AG08395 (cell line): ENCODE results near the gene CFAP46.

ENCODE experiments used
- DNase-seq: peaks from one replicate; pipeline ENCODE4 v3.0.0; 2012; ENCODE audit warnings: mixed read lengths, low spot score

CFAP46 gene

GRCh38 chr10:132942101-132943057 is at the start of gene CFAP46:
Gene CFAP46 (minus strand): TSS chr10:132942570. CDS start chr10:132942484, 86 bp downstream.
- peak; percentile 76 for DNase-seq

- no peak for DNase-seq
Observed at GRCh38 chr10:132991706-132992432, 49.5 kb upstream of the CFAP46 start.

- no peak for DNase-seq
Observed at GRCh38 chr10:132990684-132991545, 48.5 kb upstream of the CFAP46 start.

DNA sequence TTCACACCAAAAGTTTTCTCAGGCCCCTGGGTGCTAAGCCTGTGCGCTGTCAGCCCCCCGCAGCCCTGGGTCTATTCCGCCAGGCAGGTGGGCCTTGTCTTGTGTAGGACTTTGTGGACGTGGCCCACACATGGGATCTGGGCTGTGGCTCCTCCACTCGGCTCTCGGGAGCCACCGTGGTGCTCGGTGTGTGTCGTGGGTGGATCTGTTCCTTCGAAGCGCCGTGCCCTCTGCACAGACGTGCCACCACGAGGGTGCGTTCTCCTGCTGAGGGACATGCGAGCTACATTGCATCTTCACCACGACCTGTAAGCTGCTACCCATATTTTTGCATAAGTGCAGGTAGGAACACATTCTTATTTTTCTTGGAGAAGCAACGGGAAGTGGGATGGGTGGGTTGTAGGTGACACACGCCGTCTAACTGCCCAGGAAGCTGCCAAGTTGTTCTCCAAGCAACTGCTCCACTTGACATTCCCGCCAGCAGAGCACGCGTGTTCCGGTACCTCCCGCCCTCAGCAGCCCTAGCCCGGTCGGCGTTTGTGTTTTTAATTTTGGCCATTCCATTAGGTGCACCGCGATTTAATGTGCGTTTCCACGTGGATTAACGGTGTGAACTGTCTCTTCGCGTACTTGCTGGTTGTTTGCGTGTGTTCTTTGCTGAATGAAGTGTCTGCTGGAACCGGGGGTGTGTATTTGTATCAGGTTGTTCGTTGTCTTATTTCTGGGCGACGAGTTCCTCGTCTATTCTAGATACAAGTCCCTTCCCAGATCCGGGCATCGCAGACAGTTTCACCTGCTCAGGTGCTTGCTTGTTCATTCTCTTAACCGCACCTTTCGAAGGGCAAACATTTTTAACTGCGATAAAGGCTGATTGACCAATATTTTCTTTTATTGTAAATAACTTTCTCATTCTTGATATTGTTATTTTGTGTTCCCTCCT is 47.4 kb upstream of the CFAP46 start:
- no peak for DNase-seq

DNA sequence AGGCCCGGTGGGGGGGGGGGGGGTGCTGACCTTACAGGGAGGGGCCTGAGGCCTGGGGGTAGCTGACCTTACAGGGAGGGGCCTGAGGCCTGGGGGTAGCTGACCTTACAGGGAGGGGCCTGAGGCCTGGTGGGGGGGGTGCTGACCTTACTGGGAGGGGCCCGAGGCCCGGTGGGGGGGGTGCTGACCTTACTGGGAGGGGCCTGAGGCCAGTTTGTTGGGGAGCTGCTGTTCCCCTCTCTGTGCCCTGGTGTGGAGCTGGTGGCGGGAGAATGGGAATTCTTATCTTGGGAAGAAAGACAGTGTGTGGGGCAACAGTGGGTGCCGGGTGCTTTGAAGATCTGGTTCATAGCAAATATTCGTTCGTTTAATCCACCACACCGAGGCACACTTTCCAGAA is 46.6 kb upstream of the CFAP46 start:
- no peak for DNase-seq

DNA sequence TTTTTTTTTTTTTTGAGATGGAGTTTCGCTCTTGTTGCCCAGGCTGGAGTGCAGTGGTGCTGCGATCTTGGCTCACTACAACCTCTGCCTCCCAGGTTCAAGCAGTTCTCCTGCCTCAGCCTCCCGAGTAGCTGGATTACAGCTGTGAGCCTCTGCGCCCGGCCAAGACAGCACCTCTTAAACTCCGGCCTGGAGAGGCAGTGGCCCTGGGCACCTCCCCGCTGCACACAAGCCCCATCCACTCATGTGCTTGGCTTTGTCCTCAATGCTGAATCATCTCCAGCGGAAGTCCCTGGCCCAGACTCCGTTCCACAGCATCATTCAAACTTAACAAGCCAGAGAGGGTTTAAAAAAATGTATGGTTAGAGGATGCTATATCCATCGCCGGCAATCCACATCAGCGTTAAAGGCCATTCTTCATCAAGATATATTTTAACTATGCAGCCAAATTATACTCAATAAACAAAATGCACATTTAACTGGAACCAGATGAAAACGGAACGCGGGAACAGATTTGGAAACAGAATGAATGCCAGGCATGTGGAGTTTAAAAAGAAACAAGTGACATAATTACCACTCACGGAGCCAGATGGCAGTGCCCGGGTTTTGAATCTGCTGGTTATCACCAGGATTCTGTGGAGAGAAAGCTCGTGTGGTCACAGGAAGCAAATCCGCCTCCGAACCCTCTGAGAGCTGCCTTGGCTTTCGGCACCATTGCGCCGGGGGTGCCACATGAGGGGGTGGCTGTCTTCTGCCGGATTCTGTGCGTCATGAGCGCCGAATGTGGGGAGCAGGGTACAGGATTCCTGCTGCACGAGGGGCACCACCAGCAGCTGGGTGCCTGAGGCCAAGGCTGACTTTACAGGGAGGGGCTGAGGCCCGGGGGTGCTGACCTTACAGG is 45.6 kb upstream of the CFAP46 start:
- peak; percentile 95 for DNase-seq

- no peak for DNase-seq
Observed at GRCh38 chr10:132986978-132987377, 44.6 kb upstream of the CFAP46 start.

DNA sequence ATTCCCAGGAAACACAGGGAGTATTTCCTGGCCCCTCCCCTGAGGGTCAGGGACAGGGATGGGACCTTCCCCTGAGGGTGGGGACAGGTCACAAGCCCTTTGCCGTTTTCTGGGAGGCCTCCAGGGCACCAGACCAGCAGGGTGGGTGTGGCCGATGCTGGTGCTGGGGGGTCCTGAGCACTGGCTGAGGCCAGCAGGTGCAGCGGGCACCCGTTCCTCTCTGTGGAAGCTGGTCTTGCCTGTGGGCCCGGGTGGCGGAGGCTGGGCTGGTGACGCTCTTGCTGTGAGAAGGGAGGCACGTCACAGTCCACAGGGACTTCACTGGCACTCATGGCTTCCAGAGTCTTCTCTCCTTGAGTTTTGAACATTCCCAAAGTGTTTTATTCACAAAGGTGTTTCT is 44.2 kb upstream of the CFAP46 start:
- no peak for DNase-seq

- DNase-seq: no peak
Observed at GRCh38 chr10:132986076-132986475, 43.7 kb upstream of the CFAP46 start.

- no peak for DNase-seq
Observed at GRCh38 chr10:132985546-132985900, 43.2 kb upstream of the CFAP46 start.

GRCh38 chr10:132984801-132985545 is 42.6 kb upstream of the CFAP46 start:
- no peak for DNase-seq

GRCh38 chr10:132984008-132984295 is 41.6 kb upstream of the CFAP46 start:
- no peak for DNase-seq

DNA sequence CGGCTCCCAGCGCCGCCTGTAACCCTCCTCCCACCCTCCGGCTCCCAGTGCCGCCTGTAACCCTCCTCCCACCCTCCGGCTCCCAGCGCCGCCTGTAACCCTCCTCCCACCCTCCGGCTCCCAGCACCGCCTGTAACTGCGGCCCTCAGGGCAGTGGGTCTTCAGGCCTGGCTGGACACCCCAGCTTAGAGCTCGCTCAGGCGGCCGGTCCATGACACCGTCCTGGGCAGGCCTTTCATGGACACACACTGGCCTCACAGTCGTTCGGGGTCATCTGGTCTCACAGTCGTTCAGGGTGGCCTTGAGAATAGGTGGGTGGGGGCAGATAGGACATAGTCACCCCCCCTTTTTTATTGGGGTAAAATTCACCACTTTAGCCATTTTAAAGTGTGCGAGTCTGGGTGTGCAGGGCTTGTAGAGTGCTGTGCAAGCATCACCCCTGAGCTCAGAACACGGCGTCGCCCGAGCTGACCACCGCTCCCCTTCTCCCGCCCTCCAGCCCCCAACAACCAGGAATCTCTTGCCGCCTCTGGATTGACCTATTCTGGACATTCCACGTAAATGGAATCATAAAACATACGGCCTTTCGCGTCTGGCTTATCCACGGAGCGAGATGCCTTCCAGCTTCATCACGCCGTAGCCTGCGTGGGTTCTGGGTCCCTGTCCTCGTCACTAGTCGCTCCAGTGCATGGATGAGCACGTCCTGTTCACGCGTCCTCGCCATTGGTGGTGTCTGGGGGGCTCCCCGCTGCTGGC is 41.1 kb upstream of the CFAP46 start:
- DNase-seq: no peak

DNA sequence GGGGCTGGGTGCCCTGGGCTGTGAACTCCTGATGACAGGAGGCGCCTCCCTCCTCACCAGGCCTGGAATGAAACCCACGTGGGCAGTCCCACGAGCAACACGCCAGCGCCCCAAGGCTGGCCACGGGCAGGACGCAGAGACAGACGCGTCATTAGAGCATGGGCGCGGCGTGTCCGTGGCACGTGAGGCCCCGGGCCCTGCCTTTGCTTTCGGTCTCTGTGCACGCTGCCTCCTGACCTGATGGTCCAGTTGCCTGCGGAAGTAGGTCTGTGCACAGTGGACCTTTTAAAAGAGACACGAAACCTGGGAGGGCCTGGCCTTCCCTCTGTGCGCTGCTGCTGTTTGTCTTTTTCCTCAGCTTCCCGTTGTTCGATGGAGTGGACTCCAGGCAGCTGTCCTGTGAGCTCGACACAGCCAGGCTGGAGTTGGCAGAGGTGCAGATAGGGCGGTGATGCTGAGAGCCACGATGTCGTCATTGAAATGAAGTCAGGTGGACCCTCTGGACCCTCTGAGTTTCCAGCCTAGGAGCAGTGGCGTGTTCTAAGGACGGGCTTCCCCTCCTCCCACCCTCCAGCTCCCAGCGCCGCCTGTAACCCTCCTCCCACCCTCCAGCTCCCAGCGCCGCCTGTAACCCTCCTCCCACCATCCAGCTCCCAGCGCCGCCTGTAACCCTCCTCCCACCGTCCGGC is 40.1 kb upstream of the CFAP46 start:
- DNase-seq: no peak

DNA sequence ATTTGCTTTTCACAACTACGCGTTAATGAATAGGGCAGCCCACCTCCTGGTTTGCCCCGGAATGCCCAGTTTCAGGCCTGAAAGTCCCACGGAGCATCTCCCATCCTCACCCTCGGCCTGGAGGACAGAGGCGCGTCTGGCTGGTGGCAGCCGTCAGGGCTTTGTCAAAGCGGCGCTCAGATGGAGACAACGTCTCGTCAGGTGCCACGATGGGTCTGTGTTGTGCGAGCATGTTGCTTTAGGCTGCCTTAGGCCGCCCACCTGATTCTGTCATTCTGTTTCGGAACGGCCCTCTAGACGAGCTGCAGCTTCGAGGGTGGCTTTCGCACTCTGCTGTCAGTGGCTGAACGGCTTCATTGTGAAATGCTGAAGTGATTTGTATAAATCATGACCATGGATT is 39.4 kb upstream of the CFAP46 start:
- no peak for DNase-seq

DNA sequence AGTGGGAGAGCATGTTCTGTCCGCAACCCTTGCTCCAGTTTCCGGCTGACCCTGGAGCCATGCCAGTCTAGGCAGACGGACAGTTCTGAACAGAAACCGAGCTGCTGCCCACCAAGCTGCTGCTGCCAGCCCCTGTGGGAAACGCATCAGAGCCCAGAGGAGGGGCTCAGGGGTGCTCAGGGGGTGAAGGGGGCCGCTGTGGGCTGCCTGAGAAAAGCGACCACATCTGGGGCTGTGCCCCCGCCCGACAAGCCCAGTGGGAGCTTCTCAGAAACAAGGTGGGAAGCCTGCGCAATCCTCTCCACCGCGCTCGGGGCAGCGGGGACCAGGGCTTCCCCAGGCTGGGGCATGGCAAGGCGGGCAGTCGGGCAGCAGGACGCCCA is 38.8 kb upstream of the CFAP46 start:
- DNase-seq: no peak

DNA sequence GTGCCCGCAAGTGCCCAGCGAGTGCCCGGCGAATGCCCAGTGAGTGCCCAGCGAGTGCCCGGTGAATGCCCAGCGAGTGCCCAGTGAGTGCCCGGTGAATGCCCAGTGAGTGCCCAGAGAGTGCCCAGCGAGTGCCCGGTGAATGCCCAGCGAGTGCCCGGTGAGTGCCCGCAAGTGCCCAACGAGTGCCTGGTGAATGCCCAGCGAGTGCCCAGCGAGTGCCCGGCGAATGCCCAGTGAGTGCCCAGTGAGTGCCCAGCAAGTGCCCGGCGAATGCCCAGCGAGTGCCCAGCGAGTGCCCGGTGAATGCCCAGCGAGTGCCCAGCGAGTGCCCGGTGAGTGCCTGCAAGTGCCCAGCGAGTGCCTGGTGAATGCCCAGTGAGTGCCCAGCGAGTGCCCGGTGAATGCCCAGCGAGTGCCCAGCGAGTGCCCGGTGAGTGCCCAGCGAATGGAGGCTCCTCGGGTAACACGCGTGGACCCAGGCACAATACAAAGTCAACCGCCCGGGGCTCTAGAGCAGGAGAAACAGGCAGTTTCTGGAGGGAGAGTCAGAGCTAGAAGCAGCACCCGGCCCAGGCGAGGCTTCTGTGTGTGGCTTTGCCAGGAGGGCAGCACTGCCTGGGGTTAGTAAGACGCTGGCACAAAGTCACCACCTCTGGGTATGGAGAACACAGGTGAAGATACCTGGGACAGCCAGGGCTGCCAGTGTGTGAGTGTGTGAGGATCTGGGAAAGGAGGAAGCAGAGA is 38.2 kb upstream of the CFAP46 start:
- DNase-seq: no peak
